ENCODE results near the gene VPS8.
"Not testable (repeated sequence)": the region's sequence is repeated elsewhere in the genome, so short reads cannot be mapped to it uniquely, and the experiment has no call there.

The VPS8 gene

DNA sequence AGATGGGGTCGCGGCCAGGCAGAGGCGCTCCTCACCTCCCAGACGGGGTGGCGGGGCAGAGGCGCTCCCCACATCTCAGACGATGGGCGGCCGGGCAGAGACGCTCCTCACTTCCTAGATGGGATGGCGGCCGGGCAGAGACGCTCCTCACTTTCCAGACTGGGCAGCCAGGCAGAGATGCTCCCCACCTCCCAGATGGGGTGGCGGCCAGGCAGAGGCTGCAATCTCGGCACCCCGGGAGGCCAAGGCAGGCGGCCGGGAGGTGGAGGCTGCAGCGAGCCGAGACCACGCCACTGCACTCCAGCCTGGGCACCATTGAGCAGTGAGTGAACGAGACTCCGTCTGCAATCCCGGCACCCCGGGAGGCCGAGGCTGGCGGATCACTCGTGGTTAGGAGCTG lies 191.9 kb downstream of the VPS8 start:
- DNase-seq = not testable (repeated sequence)

DNA sequence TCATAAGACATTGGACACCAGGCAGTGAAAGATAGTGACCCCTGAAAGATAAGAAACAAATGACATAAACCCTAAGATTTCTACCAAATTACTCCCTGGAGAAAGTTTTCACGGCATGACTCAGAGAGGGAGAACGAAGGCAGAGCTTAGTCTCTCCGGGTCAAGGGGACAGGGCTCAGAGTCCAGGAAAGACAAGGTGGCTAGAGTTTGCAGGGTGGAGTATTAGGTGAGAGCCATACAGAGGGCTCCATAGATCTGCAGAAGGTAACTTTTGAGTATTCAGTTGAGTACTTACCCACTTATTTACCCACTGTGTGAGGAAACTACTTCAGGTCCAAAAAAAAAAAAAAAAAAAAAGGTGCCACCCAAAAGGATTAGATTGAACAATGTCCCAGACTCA lies 197.7 kb downstream of the VPS8 start:
- no peak for DNase-seq

DNA sequence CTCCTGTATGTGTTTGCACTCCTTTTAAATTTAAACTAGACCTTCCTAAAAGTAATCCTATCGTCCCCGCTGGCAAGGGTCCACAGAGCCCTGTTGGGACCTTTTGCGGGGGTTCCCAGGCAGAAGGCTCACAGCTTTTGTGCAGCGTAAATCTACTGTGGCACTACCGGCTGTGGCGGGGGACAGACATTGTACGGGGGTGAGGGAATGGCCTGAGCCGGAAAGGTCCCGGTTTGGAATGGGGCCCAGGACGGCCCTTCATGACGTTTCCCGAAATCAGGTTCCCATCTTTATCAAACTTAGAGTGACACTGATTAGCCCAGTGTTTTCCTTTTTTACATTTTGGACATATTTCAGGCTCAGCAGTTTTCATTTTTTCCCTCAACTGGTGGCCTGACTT lies 205.6 kb downstream of the VPS8 start:
- DNase-seq = not testable (repeated sequence)

DNA sequence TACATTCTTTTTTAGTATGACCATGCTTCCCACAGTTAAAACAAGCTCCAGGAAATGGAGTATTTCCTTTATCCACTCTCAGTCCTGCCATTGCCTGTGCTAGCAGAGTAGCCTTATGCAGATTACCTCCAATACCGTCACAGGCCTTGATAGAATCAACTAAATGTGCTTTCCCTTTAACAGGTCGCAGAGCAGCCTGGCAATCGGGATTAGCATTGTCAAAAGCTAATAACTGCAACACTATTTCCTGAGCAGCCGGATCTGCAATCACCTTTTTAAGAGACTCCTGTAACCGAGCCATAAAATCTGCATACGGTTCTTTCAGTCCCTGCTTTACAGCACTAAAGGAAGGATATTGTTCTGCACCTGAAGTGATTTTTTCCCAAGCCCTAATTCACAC lies 206.0 kb downstream of the VPS8 start:
- DNase-seq = not testable (repeated sequence)

DNA sequence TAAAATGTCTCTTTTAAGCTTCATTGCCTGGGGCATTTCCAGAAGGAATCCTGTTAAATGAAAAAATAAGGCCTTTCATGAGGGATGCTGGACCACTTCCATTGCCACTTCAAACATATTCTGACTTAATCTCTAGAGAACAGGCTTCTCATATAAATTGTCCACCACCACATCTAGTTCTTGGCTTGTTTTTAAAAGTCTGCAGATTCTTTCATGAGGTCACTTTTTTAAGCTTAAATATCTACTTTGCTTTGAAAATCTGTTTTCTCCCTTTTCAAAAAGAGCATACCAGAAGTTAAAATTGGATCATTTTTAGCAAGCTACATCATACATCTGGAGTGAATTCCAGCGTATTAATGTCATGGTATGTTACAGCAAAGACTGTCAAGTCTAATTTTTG lies 209.3 kb downstream of the VPS8 start:
- DNase-seq = no peak

DNA sequence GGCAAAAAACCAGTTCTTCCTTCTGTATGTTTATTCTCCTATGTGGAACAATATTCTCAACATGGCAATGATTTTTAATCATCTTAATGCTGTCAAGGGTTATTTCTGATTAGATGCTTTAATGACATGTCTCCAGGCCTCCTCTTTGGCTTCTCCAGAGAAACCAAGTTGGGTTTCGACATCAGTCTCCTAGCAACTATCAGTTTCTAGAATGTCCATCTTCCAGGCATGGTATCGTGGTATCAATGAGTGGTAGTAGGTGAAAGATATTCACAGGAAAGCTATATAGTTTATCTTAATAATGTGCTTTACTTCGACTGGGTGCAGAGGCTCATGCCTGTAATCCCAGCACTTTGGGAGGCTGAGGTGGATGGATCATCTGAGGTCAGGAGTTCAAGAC lies 212.4 kb downstream of the VPS8 start:
- DNase-seq = no peak

DNA sequence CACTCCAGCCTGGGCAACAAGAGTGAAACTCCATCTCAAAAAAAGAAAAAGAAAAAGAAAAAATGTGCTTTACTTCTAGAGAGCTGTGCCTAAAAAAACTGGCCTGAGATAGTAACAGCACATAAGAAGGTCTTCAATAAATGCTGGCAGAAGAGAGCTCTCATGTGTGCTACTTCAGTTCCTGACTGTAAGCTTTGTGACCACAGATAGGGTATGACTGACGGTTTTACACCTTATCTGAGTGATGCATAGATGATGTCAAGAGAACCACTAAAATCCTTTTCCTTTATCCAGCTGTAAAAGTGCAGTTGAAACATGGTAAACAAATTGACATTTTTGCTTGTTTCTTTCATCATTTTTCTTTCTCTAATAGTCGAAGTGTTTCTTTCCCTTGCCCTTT lies 213.0 kb downstream of the VPS8 start:
- no peak for DNase-seq

DNA sequence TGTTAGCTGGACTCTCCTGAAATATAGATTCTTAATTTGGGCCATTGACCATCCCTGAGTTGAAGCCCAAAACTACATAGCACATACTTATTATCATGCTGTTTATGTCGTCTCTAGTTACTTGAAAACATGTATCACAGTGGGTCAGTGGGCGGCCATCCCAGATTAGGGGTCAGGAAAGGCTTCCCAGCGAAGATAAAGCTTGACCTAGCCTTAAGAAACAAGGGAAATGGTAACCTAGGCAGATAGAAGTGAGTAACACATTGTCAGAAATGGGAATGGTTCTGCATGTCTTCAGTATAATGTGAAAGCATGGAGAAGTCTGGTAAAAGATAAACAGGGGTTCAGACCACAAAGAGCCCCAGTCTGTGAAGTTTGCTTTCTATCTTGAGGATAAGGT lies 216.2 kb downstream of the VPS8 start:
- no peak for DNase-seq

DNA sequence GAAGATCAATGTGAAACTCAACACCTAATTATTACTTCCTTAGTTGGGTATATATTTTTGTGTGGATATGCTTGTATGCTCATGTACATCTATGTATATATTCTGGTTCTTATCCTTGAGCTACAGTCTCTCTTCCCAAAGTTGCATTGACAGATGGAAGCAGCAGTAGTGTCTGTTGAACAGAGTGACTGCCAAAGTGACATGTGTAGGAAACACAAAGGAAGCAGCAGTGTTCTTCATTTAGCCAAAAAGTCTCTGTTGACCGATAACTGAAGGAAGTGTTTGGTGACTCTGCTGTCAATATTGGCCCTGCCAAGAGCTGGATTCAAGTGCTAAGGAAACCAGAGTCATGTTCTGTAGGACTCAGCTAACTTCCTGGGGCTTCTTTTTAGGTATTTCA lies 217.1 kb downstream of the VPS8 start:
- no peak for DNase-seq

DNA sequence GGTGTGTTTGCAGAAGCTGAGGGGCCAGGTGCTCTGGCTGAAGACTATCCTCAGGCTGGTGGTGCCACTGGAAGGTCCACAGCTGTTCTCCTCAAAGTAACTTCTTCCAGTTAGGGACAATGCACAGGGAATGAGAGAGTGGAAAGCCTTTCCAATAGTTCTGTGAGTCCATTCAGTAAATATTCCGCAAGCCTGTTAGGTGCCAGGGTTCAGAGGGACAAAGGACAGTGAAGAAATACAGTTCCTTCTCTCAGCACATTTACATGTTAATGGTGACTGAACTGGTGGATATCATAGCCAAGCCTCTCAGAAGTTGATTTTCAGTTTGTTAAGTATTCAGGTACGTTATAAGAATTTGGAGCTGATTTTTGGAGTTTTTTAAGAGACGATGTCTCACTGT lies 218.4 kb downstream of the VPS8 start:
- no peak for DNase-seq

DNA sequence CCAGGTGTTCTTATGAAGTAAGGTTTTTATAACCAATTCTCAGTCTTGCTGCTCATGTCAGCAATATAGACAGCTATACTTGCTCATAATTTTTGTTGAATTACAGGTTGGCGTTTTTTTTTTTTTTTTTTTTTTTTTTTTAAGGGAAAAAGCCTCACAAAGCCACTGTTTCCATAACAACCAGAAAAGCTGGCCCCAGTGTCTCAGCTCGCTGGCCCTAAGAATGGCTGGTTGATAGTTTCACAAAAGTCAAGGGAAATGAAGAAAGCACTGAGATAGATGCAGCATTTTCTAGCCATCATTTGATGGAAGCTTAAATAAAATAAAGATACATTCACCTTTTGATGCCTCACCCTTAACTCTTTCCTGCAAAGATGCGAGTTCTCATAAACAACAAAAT lies 219.0 kb downstream of the VPS8 start:
- DNase-seq = no peak

DNA sequence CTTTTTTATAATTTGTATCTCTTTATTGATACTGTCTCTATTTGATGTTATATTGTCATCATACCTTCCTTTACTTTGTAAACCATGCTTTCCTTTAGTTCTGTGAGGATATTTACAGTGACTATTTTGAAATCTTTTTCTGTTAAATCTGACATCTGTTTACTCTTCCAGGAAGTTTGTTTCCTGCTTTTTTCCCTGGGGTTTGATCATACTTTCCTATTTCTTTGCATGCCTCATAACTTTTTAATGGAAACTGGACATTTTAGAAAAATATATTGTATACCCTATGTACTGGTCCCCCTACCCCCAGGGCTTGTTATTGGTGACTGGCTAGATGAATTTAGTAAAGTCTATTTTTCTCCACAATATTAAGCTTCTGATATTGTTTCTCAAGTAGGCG lies 225.8 kb downstream of the VPS8 start:
- DNase-seq = no peak

DNA sequence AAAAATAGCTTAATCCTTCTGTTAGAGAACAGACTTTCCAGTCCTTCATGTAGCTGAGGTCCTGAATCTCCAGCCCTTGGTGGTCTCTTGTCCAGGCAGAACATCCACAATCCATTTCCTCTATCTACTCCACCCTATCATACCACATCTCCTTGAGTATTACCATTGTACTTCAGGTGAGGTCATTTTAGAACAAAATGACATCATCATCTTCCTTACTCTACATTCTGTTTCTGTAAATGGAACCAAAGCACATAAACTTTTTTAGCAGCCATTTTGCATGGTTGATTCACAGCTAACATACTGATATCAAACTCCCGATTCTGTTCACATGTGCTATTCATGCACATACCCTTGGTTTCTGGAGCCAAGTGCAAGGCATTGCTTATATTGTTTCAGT lies 228.5 kb downstream of the VPS8 start:
- DNase-seq = no peak

DNA sequence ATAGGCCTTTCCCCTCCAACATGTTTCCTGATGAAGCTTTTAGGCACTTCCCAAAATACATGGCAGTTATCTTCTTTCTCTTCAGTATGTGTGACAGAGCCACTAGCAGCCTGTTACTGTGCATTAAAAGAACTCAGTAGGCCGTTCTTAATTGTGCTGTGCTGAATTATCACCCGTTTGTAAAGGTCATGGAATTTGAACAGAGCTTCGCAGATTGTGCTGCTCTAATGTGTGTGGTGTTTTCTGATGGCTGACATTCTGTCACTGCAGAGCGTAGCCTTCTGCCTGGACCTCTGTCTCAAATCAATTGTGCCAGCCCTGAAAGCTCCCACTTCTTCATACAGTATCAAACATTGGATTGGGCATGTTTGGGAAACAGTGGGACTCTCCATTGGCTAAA lies 229.6 kb downstream of the VPS8 start:
- no peak for DNase-seq

DNA sequence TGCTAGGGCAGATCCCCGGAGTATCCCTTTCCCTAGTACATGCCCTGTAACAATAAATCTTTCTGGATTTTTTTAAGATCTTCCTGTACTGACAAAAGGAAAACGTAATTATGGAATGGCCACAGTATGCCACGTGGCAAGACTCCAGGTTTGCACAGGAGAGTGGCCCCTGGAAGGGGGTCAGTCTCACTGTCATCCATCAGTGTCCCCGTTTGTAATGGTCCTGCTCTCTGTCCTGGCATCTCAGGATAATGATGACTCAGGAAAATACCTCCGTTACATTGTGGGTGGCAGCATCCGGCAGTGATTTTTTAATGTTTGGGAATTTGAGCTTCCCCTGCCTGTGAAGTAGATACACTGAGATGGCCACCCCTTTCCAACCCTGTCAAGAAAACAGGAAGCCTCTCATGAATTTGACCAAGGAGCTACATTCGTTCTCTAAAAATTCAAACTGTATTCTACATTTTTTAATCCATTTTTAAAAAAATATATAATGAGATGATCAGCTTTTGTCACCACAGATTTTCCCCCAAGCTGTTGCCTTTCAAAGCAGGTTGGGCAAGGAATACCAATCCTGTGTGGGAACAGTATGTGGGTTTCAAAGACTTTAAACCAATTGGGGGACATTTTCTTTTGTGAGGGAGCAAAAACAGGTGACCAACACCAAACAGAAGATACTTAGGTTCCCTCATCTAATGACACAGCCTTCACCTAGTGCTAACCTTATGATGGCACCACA lies 230.5 kb downstream of the VPS8 start:
- no peak for DNase-seq

DNA sequence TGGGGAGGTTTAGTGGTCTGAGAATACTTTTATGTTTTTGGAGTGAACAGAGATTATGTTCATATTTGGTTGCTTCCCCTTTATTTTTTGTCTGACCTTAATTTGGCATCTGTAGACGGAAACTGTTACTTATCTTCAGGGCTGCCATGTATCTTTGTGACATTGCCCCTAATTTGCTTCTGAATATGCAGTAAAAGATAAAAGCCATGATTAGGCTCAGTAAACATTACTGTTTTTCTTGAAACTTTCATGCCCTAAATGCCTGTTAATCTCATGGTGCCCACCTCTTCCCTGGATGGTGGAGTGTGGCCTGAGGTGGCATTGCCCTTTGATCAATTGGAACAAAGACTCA lies 234.2 kb downstream of the VPS8 start:
- no peak for DNase-seq

DNA sequence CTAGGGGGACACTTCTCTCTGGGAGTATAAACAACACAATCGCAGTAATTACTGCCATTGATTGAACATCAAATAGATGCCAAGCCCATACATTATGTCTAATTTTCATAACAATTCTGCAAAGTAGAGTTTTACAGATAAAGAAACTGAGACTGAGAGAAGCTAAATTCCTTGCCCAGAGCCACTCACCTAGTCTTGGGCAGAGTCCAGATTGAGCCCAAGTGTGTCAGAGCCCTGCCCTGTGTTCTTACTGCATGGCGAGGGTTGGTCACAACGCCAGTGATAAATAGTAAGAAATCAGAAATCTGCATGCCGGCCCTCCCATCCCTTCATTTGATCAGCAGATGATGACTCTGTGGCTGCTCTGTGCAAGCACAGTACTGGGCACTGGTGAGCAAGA lies 234.6 kb downstream of the VPS8 start:
- no peak for DNase-seq

DNA sequence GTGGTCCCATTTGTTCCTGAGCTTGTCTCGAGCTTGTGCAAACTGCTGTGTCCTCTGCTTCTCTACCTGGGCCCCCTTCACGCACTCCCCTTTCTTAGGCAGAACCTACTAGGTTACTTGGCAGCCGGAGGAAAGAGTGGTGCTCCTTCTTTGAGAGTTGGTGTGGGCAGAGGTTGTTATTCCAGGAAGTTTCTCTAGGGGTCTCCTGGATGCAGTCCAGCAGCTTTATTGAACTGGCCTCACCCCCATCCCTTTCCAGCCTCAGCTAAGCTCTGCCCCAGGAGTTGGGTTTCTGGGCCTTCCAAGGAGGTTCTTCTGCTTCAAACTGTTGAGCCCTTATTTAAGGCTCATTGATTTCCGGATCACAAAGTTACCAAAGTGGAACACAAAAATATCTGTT lies 237.7 kb downstream of the VPS8 start:
- no peak for DNase-seq

DNA sequence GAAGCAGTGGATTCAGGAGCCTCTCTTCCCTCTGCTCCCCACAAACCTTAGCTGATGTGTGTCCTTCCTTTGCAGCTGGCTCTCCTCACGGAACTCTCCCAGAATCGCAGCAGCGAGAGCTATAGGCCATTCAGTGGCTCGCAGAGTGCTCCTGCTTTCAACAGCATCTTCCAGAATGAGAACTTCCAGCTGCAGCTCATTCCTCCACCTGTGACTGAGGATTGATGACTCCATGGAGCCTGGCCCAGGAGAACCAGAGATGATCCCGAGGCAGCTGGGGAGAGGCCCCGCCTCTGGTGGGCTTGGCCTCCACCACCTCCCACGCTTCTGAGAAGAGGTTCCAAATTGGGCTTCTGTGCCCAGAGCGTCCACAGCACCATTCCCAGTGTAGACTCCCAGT lies 239.8 kb downstream of the VPS8 start:
- no peak for DNase-seq

DNA sequence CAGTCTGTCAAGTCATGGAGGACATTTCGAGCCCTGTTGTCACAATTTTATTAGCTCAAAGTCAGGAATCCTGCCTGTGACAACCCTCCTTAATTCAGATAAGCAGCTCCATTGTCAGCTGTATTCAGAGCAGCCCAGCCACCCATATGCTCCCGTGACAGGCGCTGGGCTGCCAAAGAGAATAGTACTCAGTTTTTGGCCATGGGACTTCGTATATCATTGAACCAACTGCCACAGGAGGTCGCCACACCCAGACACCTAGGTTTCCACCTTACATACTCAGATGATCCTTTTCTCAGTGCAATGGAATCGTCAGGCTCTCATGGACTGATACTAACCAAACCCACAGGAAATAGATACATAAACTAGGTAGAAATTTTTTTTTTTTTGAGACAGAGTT lies 240.7 kb downstream of the VPS8 start:
- no peak for DNase-seq

DNA sequence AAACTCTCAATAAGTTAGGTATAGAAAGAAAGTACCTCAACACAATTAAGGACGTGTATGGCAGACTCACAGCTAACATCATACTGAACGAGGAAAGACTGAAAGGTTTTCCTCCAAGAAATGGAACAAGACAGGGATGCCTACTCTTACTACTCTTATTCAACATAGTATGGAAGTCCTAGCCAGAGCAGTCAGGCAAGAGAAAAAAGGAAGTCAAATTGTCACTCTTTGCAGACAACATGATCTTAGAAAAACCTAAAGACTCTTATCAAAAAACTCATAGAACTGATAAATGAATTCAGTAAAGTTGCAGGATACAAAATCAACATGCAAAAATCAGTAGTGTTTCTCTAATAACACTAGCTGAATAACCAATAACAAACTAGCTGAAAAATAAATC lies 244.9 kb downstream of the VPS8 start:
- DNase-seq = no peak

DNA sequence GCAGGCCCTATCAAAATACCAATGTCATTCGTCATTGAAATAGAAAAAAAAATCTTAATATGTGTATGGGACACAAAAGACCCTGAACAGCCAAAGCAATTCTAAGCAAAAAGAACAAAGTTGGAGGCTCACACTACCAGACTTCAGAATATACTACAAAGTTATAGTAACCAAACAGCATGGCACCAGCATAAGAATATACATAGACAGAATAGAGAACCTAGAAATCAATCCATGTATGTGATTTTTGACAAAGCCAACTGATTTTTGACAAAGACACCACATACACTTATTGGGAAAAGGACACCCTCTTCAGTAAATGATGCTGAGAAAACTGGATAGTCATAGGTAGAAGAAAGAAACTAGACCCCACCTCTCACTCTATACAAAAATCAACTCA lies 245.9 kb downstream of the VPS8 start:
- no peak for DNase-seq

DNA sequence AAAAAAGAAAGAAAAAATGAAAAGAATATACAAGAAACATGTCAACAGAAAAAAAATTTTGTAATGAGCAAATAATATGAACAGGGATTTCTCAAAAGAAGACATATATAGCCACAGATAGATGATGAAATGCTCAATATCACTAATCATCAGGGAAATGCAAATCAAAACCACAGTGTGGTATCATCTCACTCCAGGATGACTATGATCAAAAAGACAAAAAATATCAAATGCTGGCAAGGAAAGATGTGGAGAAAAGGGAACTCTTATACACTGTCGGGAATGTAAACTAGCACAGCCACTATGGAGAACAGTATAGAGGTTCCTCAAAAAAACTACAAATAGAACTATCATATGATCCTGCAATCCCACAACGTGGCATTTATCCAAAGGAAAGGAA lies 246.8 kb downstream of the VPS8 start:
- no peak for DNase-seq

DNA sequence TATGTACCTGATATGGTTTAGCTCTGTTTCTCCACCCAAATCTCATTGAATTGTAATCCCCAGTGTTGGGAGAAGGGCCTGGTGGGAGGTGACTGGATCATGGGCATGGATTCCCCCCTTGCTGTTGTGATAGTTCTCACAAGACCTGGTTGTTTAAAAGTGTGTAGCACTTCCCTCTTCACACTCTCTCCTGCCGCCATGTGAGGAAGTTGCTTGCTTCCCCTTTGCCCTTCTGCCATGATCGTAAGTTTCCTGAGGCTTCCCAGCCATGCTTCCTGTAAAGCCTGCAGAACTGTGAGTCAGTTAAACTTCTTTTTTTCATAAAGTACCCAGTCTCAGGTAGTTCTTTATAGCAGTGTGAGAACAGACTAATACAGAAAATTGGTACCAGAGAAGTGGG lies 247.8 kb downstream of the VPS8 start:
- no peak for DNase-seq

DNA sequence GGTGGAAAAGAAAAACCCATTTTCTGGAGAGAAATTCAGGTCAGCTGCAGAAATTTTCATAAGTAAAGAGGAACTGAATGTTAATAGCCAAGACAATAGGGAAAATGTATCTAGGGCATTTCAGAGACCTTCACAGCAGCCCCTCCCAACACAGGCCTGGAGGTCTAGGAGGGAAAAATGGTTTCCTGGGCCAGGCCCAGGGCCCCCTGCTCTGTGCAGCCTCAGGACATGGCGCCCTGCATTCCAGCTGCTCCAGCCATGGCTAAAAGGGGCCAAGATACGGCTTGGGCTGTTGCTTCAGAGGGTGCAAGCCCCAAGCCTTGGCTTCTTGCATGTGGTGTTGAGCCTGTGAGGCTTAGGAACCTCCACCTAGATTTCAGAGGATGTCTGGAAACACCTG lies 248.7 kb downstream of the VPS8 start:
- no peak for DNase-seq

DNA sequence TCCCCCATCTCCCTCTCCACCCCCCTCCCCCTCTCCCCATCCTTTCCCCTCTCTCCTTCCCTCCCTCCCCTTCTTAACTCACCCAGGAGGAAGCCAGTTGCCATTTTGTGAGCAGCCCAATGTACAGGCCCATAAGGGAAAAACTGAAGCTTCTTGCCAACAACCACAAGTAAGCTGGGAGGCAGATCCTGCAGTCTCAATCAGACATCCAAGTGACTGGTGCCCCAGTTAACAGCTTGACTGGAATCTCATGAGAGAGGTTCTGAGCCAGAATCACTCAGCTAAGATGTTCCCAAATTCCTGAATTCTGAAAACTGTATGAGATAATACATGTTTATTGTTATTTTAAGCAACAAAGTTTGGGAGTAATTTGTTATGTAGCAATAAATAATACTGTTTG lies 250.2 kb downstream of the VPS8 start:
- DNase-seq = no peak

Data from activated gamma-delta T cell treated with Interleukin-2 at 50 U/mL for 16 hours (primary cell).